Measurements from ENCODE around the gene TMSB10. TPM values are rescaled to one million over a fixed set of nuclear protein-coding genes. Genes with fewer than 3 reads are reported as not detected.
"Not testable (repeated sequence)": the region's sequence is repeated elsewhere in the genome, so short reads cannot be mapped to it uniquely, and the experiment has no call there.

Gene TMSB10
- total RNA-seq, 1 experiment from 2014 or later: 869 TPM

DNA sequence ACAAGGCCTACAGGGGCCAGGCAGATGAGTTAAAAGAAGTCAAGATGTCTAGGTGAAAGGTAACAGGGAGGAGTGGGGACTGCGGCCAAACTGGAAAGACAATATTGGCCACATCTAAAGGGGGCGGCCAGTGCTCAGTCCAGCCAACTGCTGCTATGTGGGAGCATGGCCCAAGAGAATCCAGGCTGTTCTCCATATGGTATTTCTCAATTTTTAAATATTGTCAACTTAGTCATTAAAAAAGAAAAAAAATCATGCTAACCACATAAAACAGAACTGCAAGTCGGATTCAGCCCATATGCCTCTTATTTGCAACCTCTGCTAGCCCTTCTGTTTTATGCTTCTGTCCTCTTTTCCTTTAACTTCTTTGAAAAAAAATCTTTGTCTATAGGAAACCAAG lies 39.3 kb upstream of the TMSB10 start:
- H3K27ac Mint-ChIP-seq: no peak overlapping the region
- H3K27me3 Mint-ChIP-seq (ENCODE audit: low read depth): peaks cover 3% of the 10 kb centered on the region; the same call in 1 of the 2 replicates
- TF ChIP-seq MXD4 (CRISPR knock-in tag; IDR thresholded peaks at IDR 0.05; ENCODE audit: borderline replicate concordance) (no peak), ZNF416 (CRISPR knock-in tag; IDR thresholded peaks at IDR 0.05) (no peak), ZNF423 (CRISPR knock-in tag; IDR thresholded peaks at IDR 0.05) (no peak)
- ATAC-seq: no peak
- ChIA-PET POLR2A (no interaction called here), CTCF (interaction anchor here (0.7 kb wide), 1 partner anchor 16 kb away, joined by 3 read pairs; no protein-coding TSS in a partner anchor)
- H3K9me3 Mint-ChIP-seq: peaks cover 3% of the 10 kb centered on the region; the same call in 1 of the 2 replicates
- H3K4me3 Mint-ChIP-seq: no peak overlapping the region
- no peak for DNase-seq (ENCODE audit: low spot score)
- peaks cover 12% of the 10 kb centered on the region for H3K4me1 Mint-ChIP-seq
- H3K36me3 Mint-ChIP-seq: no peaks in the 10 kb centered on the region

GRCh38 chr2:84868327-84868726 lies 37.1 kb upstream of the TMSB10 start:
- ATAC-seq; POLR2A ChIA-PET; H3K36me3 Mint-ChIP-seq; H3K27ac Mint-ChIP-seq; H3K9me3 Mint-ChIP-seq; DNase-seq (ENCODE audit: low spot score); H3K27me3 Mint-ChIP-seq (ENCODE audit: low read depth); H3K4me1 Mint-ChIP-seq; H3K4me3 Mint-ChIP-seq; CTCF ChIA-PET: not testable (repeated sequence)

DNA sequence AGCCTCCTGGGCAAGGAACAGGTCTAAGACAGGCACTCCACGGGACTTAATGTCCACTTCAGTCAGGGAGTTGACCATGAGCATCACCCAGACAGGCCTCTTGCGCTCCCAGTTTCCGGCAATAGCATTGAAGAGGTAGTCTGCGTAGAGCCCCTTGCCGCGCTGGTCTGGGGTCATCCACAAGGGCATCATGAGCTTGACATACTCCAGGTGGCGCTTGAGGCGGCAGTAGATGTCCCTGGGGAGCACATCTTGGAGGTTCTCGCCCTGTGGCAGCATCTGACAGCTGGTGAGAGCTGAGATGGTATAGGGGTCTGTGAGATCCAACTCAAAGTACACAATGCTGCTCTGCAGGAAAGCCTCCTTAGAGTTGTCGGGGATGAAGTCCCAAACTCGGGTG lies 35.1 kb upstream of the TMSB10 start:
- ChIA-PET POLR2A (no interaction called here), CTCF (interaction anchor here (1.0 to 2.5 kb wide), 5 partner anchors 9 to 376 kb away, joined by 3 to 16 read pairs (median 7); no protein-coding TSS in a partner anchor)
- Mint-ChIP-seq H3K36me3 (no peaks in the 10 kb centered on the region), H3K27ac (no peak overlapping the region), H3K9me3 (peaks cover 3% of the 10 kb centered on the region; the same call in 1 of the 2 replicates), H3K4me1 (no peaks in the 10 kb centered on the region), H3K27me3 (ENCODE audit: low read depth) (peaks cover 9% of the 10 kb centered on the region), H3K4me3 (no peak overlapping the region)
- ATAC-seq (peak; percentile 81), DNase-seq (ENCODE audit: low spot score) (no peak)
- no peak for TF ChIP-seq KAT7 (CRISPR knock-in tag; IDR thresholded peaks at IDR 0.05; ENCODE audit: borderline replicate concordance)
- TF ChIP-seq EMX1 (CRISPR knock-in tag; IDR thresholded peaks at IDR 0.05): no peak

- H3K36me3 Mint-ChIP-seq; ATAC-seq; DNase-seq (ENCODE audit: low spot score); H3K27ac Mint-ChIP-seq; H3K4me3 Mint-ChIP-seq; POLR2A ChIA-PET; H3K9me3 Mint-ChIP-seq; H3K4me1 Mint-ChIP-seq: not testable (repeated sequence)
- CTCF ChIA-PET: interaction anchor here (1.3 kb wide), 1 partner anchor 10 kb away, joined by 4 read pairs; no protein-coding TSS in a partner anchor
- peaks cover 32% of the 10 kb centered on the region for H3K27me3 Mint-ChIP-seq (ENCODE audit: low read depth)
These were observed 32.8 kb upstream of the TMSB10 start for GRCh38 chr2:84872691-84873090.

- Mint-ChIP-seq H3K9me3 (no peaks in the 10 kb centered on the region), H3K27me3 (ENCODE audit: low read depth) (peaks cover 38% of the 10 kb centered on the region), H3K4me3 (no peak overlapping the region), H3K36me3 (no peaks in the 10 kb centered on the region), H3K4me1 (no peaks in the 10 kb centered on the region), H3K27ac (no peak overlapping the region)
- DNase-seq (ENCODE audit: low spot score) (no peak), ATAC-seq (no peak)
- ChIA-PET CTCF (no interaction called here), POLR2A (no interaction called here)
- TF ChIP-seq NR3C1 (CRISPR knock-in tag; conservative IDR thresholded peaks at IDR 0.05; ENCODE audit: low read depth) (no peak), FOXJ3 (CRISPR knock-in tag; IDR thresholded peaks at IDR 0.05; ENCODE audit: borderline replicate concordance) (no peak), NR1H2 (CRISPR knock-in tag; IDR thresholded peaks at IDR 0.05) (no peak), OVOL2 (CRISPR knock-in tag; IDR thresholded peaks at IDR 0.05; ENCODE audit: borderline replicate concordance) (no peak), ZNF416 (CRISPR knock-in tag; IDR thresholded peaks at IDR 0.05) (no peak), NFE2L1 (CRISPR knock-in tag; IDR thresholded peaks at IDR 0.05) (no peak), ZNF138 (CRISPR knock-in tag; conservative IDR thresholded peaks at IDR 0.05) (no peak), ESRRA (CRISPR knock-in tag; IDR thresholded peaks at IDR 0.05; ENCODE audit: borderline replicate concordance) (no peak), KAT7 (CRISPR knock-in tag; IDR thresholded peaks at IDR 0.05; ENCODE audit: borderline replicate concordance) (no peak), ZNF423 (CRISPR knock-in tag; IDR thresholded peaks at IDR 0.05) (no peak)
These were observed 32.1 kb upstream of the TMSB10 start for GRCh38 chr2:84873350-84873749.

GRCh38 chr2:84874381-84875212 lies 30.9 kb upstream of the TMSB10 start:
- no peaks in the 10 kb centered on the region for H3K9me3 Mint-ChIP-seq
- H3K4me3 Mint-ChIP-seq: no peak overlapping the region
- no peak for DNase-seq (ENCODE audit: low spot score)
- no peak for TF ChIP-seq ATF1 (CRISPR knock-in tag; IDR thresholded peaks at IDR 0.05)
- H3K27ac Mint-ChIP-seq: no peak overlapping the region
- POLR2A ChIA-PET: no interaction called here
- no peaks in the 10 kb centered on the region for H3K36me3 Mint-ChIP-seq
- H3K27me3 Mint-ChIP-seq (ENCODE audit: low read depth): peaks cover 51% of the 10 kb centered on the region
- no peaks in the 10 kb centered on the region for H3K4me1 Mint-ChIP-seq
- no peak for ATAC-seq
- CTCF ChIA-PET: no interaction called here
